ENCODE results near the gene LDHD.

Gene LDHD

GRCh38 chr16:75079346-75079926 lies 37.1 kb downstream of the LDHD start:
- DNase-seq, result no peak

DNA sequence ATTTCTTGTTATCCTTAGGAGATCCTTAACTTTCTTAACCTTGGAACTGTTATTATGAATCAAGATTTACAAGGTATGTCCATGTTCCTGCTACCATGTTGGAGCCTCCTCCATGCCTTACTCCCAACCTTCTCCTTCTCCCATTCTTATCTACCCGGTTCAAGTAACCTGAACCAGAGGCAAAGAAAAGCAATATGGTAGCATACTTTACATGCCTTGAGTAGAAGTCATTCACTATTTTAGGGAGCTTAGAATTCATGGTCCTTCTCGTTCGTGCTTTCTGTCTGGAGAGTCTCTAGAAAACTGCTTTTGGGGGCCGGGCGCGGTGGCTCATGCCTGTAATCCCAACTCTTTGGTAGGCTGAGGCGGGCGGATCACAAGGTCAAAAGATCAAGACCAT lies 37.7 kb downstream of the LDHD start:
- DNase-seq, result no peak

DNA sequence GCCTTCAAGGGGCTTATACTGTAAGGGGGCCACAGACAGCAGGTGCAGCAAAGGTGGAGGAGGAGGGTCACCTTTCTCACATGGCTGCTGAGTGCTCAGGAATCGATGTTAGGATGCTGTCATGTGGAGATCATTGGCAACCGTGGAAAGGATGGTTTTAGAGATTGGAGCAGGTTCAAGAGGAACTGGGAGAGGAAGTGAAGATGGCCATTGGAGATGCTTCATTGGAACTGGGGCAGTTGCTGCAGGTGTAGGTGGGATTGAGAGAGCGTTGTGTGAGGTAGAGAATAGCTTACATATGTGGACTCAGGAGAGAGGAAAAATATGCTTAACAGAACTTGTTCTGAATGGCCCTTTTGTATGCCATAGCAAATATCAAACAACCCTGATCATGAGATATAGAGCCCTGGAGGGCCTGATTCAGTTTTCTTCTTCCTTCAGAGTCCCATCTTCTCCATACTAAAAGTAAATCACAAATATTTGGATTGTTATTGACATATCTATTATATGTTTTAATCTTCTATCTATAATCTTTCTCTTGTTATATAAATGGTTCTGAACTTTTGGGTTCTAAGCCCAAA lies 40.8 kb downstream of the LDHD start:
- DNase-seq, result no peak

GRCh38 chr16:75074920-75075687 lies 41.5 kb downstream of the LDHD start:
- DNase-seq, result peak; percentile 67 to 75

DNA sequence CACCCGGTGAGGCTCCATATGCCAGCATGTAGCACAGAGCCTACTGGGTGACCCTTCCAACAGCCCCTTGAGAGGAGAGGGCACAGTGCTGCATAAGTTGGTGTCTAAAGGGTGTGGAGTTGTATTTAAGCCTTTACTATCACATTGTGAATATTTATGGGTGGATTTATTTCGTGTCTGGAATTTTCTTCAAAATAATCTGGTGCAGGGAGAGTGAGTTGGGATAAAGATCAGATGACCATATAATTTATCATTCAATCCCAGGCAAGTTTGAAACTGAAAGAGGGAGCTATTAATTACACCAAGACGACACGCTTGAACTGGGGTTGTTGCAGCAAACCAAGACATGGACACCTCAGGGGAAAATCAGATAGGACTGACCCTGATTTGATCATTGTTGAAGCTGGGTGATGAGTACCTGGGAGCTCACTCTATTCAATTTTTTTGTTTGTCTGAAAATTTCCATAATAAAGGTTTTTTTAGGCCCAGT lies 42.2 kb downstream of the LDHD start:
- no peak for DNase-seq

DNA sequence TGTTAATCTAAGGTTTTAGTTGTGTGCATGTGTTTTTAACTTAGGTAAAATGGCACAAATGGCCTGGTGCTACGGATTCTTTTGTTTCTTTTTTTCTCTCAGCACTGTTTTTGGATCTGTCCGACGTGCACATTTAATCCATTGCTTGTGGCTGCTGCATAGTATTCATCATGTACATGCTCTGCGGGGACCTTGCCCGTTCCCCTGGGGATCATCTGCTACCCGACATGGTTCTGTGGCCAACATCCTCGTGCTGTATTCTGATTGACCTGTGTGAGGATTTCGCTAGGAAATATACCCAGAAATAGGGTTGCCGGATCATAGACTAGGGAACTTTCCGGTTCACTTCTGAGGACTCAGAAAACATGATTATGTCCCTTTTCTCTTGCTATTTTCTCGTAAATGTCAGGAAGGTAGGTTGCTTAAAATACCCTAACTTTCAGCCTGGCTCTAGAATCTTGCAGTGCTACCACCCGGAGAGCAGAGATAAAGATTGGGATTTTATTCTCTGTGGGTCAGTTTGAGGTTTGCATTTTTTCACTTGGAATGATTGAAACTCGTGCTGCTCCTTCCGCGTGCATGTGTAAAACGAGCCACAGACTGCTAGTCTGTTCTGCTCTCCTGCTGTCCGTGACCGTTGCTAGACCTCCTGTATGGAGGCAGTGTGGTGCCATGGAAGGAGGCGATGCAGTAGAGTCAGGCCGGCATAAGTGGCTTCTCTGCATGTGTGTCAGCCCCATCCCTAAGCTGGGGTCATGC lies 42.9 kb downstream of the LDHD start:
- no peak for DNase-seq

DNA sequence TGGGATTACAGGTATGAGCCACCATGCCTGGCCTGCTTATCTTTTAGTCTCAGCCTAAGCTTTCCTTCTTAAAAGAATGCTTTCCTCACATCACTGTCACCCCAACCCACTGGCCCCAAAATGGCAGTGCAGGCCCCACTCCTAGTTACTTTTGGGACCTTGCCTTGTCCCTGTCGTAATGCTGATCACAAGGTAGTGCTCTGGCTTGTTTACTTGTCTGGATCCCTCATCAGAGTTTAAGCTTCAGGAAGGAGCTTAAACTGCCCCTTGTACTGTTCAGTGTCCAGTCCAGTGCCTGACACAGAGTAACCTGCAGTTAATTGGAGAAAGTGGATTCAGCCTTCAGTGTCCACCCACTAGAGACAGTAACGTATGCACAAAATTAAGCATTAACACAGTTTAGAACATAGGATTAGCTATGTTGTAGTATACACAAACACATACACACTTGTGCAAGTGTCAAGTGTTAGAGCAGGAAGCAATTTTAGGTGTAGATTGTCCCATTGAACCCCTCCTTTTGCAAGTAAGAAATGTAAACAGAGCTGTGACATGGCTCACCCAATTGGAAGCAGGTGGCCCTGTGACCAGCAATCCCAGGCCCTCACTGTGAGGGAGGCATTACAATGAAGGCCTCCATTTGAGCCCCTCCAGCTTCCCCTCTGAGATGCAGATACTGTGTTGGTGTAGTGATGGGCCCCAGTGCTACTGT lies 44.2 kb downstream of the LDHD start:
- DNase-seq, result no peak

DNA sequence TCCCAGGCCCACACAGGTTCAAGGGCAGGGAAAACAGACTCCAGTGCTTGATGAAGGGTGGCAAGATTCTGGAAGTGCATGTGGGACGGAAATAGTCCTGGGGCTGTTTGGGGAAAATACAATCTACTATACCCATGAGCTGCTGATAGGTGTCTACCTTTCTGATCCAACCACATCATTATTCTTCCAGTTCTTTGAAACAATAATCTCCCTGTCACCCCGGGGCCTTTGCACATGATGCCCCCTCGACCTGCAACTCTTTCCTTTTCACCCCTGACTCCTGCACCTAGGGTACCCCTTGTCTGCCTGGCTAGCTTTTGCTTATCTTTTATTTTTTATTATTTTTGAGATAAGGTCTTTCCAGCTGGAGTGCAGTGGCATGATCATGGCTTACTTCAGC lies 45.0 kb downstream of the LDHD start:
- DNase-seq, result no peak

DNA sequence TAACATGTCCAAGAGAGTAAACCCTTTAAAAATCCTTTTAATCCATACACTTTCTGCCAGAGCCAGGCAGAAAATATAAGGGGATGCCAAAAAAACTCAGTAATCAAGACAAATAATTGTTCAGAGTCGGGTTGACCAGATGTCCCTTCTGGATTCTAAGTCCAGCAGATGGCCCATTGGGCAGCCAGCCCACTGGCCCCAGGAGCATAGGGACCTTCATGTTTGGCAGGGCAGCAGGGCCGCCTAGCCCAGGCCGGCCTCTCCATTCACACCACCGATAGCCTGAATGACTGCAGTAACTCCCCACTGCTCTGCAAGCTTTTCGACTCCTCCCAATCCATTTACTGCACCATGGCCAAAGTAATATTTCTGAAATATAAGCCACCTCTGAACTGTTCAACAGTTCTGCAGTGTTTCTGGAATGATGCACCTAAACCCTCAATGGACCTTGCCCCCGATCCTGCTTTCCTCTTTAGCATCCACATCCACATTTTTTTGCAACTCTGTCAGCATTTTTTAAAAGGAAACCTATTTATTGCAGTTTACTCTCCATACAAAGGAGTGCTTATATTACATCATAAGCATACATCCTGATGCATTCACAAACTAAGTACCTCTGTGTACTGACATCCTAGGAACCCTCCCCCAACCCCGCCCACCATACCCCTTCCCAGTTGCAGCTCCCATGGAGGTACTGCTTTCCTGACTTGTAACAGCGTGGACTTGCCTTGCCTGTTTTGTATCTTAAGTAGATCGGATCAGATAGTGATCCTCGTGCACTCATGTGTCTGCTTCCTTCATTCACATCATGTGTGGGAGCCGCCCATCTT lies 46.4 kb downstream of the LDHD start:
- DNase-seq, result no peak

- DNase-seq, result no peak
These were observed 48.2 kb downstream of the LDHD start for GRCh38 chr16:75068085-75069031.

GRCh38 chr16:75066861-75067447 lies 49.6 kb downstream of the LDHD start:
- no peak for DNase-seq

GRCh38 chr16:75065521-75066149 lies 50.9 kb downstream of the LDHD start:
- DNase-seq, result no peak

DNA sequence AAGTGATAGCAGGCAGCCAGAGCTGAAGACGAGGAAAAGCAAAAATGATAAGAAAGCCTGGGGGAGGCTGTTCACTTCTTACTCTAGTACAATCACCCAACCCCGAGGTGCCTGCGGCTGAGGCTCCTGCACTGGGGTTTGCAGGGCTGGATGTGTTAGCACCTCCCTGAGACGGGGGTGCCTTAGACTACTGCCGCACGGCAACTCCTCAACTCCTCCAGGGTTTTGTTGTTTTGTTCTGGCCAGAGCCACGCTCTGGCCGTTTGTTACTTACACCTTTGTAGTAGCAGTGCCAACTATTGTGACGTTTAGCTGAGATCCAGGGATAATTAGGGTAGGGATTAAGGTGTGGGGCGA lies 51.5 kb downstream of the LDHD start:
- DNase-seq, result peak in 1 of 2 donors; percentile 30

DNA sequence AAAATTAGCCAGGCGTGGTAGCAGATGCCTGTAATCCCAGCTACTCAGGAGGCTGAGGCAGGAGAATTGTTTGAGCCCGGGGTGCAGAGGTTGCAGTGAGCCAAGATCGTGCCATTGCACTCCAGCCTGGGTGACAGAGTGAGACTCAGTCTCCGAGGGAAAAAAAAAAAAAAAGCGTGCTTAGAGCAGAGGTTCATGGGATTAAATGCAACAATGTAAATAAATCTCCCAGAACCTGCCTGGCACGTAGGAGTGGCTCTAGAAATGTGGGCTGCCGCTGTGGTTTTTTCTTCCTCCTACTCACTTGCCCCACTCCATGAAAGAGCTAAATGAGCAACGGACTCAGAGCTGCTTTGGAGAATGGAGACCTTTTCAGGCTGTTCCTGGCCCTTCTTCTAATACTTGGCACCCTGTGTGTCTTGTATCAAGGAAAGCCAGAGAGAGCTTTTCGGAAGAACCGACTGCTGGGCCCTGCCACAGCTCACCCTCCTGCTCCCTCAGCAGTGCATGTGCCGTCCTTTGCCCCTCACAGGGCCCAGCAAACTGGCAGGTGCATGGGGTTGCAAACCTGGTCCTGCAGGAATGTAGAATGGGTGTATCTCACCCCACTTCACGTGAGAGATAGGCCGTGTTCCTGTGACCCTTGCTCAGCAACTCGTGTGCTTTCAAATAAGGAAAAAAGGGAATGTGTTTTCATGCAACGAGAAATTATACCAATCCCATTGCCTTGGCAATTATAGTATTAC lies 52.0 kb downstream of the LDHD start:
- DNase-seq, result peak in 1 of 2 donors; percentile 30

DNA sequence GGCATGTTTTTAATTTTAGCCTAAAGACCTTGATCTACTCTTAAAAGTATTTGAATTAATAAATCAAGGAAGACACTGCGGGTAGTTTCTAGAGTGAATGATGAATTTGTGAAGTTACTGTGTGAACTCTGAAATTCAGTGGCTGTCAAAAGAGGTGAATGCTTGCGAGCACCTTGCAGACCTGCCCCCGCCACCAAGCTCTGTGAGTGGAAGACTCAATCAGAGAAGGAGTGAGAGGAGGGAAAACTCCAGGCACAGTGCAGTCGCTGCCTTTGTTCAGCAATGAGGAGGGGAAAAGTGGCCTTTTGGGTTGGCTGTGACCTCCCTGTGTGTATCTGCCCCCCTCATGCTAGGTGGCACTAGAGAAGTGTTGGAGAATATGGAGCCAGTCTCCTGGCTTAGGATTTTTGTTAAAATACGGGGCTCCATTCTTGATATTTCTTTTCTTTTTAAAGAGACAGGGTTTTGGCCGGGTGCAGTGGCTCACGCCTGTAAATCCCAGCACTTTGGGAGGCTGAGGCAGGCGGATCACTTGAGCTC lies 53.0 kb downstream of the LDHD start:
- no peak for DNase-seq

DNA sequence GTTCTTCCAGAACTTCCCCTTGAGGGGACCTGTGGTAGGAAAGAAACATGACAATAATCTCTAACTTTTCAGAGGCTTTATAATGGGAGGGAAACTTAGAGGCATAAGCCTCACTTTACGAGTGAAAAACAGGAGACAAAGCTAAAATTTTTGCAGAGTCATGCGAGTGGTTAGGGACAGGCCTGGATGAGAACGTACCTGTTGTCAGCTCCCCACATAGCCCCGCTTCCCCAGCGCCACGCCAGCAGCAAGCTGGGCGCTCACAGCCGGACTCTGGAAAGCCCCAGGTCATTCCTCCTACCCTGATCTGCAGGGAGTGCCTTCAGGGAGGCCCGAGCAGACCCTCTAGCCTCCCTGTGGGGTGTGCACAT lies 53.6 kb downstream of the LDHD start:
- no peak for DNase-seq

DNA sequence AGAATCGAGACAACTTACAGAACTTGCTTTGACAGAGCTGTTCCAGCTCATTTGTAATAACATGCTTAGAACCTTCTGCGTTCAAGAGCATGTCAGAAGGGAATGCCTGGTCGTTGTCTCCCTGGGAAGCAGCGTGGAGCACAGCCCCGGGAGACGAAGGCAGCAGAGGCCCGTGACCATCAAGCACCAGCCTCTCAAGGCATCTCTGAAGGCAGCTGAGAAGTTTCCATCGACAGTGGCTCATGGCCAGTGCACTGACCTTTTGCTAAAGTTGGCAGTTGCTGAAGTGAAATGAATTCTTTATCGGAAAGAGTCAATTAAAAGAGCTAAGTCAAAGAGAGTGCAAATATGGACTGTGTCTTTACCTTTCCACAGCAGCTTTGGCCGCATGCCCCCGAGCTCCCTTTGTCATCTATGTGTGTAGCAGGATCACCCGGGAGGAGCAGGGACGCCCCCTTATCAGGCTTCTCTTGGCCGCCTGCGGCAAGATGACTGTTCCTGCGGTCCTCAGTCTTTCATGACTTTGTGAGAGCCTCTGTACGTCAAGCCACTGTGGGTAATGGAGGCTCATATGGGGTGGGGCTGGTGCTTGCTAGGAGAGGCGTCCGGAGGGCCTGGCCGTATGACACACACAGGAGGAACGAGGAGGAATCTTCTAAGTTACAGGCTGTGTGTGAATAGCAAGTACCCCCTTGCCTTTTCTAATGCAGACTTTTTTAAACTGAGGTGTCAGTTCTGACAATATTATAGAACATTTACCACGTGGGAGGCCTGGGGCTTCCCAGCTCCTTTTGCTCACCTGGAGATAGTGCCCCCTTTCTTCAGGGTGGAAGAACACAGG lies 54.2 kb downstream of the LDHD start:
- DNase-seq, result no peak
